22Rv1 (cell line): ENCODE measurements around the gene ANO8.

Experiments
- CTCF ChIP-seq: fragments of 450-650 bp; IDR thresholded peaks from 2 replicates; pipeline ENCODE4 v1.5.1; 2017; ENCODE audit warnings: mild to moderate bottlenecking
- ZFX ChIP-seq: fragments of 450-650 bp; IDR thresholded peaks from 2 replicates; pipeline ENCODE4 v1.6.1; 2017; ENCODE audit warnings: antibody characterized with exemption, borderline replicate concordance

GRCh38 chr19:17305517-17306284 lies 29.0 kb downstream of the ANO8 start, which contains the start of gene MRPL34:
- peak; percentile 95 for TF ChIP-seq CTCF
- no peak for TF ChIP-seq ZFX
